NCI-H82 treated with DMSO at 0.1 percent for 48 hours (cell line): ENCODE measurements around the gene TMEM128.
"Not testable (repeated sequence)": the region's sequence is repeated elsewhere in the genome, so short reads cannot be mapped to it uniquely, and the experiment has no call there.

ENCODE experiments used
- DNase-seq: peaks from one replicate; lab custom pipeline; 2025; ENCODE audit not compliant: unreplicated experiment; lab: John Stamatoyannopoulos, UW

Gene TMEM128

GRCh38 chr4:4248029-4248884, at the start of gene TMEM128:
Gene TMEM128, minus strand, starts transcription at chr4:4248223. Its CDS starts 21 bp downstream, at chr4:4248202.
- DNase-seq = peak; percentile 76

GRCh38 chr4:4296283-4296846, 48.3 kb upstream of the TMEM128 start:
- DNase-seq = no peak

- no peak for DNase-seq
Observed at GRCh38 chr4:4293279-4293678, 45.3 kb upstream of the TMEM128 start.

- DNase-seq = peak; percentile 37
Observed at GRCh38 chr4:4289941-4290850, 42.2 kb upstream of the TMEM128 start, which contains the start of the genes LYAR and ZBTB49. Gene LYAR, minus strand, starts transcription at chr4:4290154. Its CDS starts 6,412 bp downstream, at chr4:4283742. Gene ZBTB49, plus strand, starts transcription at chr4:4290251. Its CDS starts 9,695 bp downstream, at chr4:4299946.

GRCh38 chr4:4289597-4289940, 41.5 kb upstream of the TMEM128 start:
- DNase-seq = no peak

- DNase-seq = no peak
Observed at GRCh38 chr4:4289055-4289454, 41.0 kb upstream of the TMEM128 start.

GRCh38 chr4:4288098-4288497, 40.1 kb upstream of the TMEM128 start:
- DNase-seq = no peak

- DNase-seq = no peak
Observed at GRCh38 chr4:4284827-4285618, 37.0 kb upstream of the TMEM128 start.

GRCh38 chr4:4281787-4282186, 33.8 kb upstream of the TMEM128 start:
- DNase-seq = no peak

- no peak for DNase-seq
Observed at GRCh38 chr4:4277531-4277930, 29.5 kb upstream of the TMEM128 start.

GRCh38 chr4:4274226-4274625, 26.2 kb upstream of the TMEM128 start:
- no peak for DNase-seq

GRCh38 chr4:4271912-4272311, 23.9 kb upstream of the TMEM128 start:
- no peak for DNase-seq

- no peak for DNase-seq
Observed at GRCh38 chr4:4270529-4270928, 22.5 kb upstream of the TMEM128 start.

GRCh38 chr4:4269856-4270255, 21.8 kb upstream of the TMEM128 start:
- DNase-seq = no peak

GRCh38 chr4:4269331-4269731, 21.3 kb upstream of the TMEM128 start:
- no peak for DNase-seq

- no peak for DNase-seq
Observed at GRCh38 chr4:4268776-4269175, 20.8 kb upstream of the TMEM128 start.

GRCh38 chr4:4267981-4268380, 20.0 kb upstream of the TMEM128 start:
- DNase-seq = no peak

- no peak for DNase-seq
Observed at GRCh38 chr4:4260185-4260751, 12.2 kb upstream of the TMEM128 start.

GRCh38 chr4:4259484-4260100, 11.6 kb upstream of the TMEM128 start:
- DNase-seq = no peak

GRCh38 chr4:4257705-4258104, 9.7 kb upstream of the TMEM128 start:
- DNase-seq = not testable (repeated sequence)
